Measurements from ENCODE around the gene OR51E1. TPM values are rescaled to one million over a fixed set of nuclear protein-coding genes. Genes with fewer than 3 reads are reported as not detected.

The OR51E1 gene
- polyA plus RNA-seq, 1 donor (not counting 4 experiments of a cell fraction or from before 2014, with no cell fraction given), result not detected

DNA sequence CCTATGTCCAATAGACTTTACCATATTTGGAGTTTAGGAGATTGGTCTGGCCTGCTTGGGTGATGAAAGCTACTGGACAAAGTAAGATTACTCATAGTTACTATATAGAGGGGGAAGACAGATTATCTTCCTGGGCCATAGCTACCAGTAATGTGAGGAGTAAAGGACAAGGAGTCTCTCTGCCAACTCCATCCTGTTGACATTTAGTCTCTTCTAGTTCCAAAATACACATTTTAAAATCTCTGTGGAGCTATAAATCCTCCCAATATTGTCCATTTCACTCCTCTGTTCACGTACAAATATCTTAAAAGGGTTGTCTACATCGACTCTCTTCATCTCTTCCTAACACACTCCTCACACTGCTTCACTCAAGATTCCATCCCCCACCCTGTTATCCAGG lies 7.6 kb upstream of the OR51E1 start:
- DNase-seq (ENCODE audit: low read depth, low spot score) (no peak), FAIRE-seq (no peak)
- Histone ChIP-seq H3K4me3 (ENCODE audit: control insufficient read depth in 2 of 3, extremely low read depth in 1 of 3, insufficient read depth in 2 of 3, low read depth in 1 of 3, low read length in 3 of 3) (no peak overlapping the region), H3K4me2 (ENCODE audit: control insufficient read depth, extremely low read depth, insufficient read depth, low read depth, low read length) (no peak overlapping the region), H3K27ac (ENCODE audit: control insufficient read depth, insufficient read depth, low read length) (no peak overlapping the region), H3K27me3 (ENCODE audit: control insufficient read depth, extremely low read depth, insufficient read depth, low read length) (peaks cover 6% of the 10 kb centered on the region), H3K9me3 (ENCODE audit: control insufficient read depth, low read depth, low read length) (no peaks in the 10 kb centered on the region), H4K20me1 (ENCODE audit: control insufficient read depth, extremely low read depth, insufficient read depth, low read length) (no peaks in the 10 kb centered on the region), H3K9me1 (ENCODE audit: control insufficient read depth, extremely low read depth, insufficient read depth, low read length) (no peaks in the 10 kb centered on the region), H2AFZ (ENCODE audit: control insufficient read depth, low read length) (no peak overlapping the region), H3K36me3 (ENCODE audit: control insufficient read depth in 2 of 2, extremely low read depth in 1 of 2, insufficient read depth in 2 of 2, low read length in 2 of 2) (no peaks in the 10 kb centered on the region), H3K9ac (ENCODE audit: control insufficient read depth, extremely low read depth, insufficient read depth, low read length) (no peak overlapping the region), H3K4me1 (ENCODE audit: control insufficient read depth, extremely low read depth, insufficient read depth, low read length) (no peaks in the 10 kb centered on the region), H3K79me2 (ENCODE audit: control insufficient read depth, insufficient read depth, low read length) (no peaks in the 10 kb centered on the region)
- TF ChIP-seq EZH2 (IDR thresholded peaks at IDR 0.05; ENCODE audit: low read length), result no peak
- TF ChIP-seq CTCF (optimal IDR thresholded peaks at IDR 0.05 in 1 of 3, IDR thresholded peaks at IDR 0.05 in 1 of 3, conservative IDR thresholded peaks at IDR 0.05 in 1 of 3; ENCODE audit: extremely low read depth in 1 of 3, insufficient read depth in 2 of 3, low read length in 3 of 3), result no peak
- dilution Hi-C loops (cut with MboI; ENCODE audit: extremely low pct_ligation_motif_present, low sequenced_read_pairs), result no loop called here

DNA sequence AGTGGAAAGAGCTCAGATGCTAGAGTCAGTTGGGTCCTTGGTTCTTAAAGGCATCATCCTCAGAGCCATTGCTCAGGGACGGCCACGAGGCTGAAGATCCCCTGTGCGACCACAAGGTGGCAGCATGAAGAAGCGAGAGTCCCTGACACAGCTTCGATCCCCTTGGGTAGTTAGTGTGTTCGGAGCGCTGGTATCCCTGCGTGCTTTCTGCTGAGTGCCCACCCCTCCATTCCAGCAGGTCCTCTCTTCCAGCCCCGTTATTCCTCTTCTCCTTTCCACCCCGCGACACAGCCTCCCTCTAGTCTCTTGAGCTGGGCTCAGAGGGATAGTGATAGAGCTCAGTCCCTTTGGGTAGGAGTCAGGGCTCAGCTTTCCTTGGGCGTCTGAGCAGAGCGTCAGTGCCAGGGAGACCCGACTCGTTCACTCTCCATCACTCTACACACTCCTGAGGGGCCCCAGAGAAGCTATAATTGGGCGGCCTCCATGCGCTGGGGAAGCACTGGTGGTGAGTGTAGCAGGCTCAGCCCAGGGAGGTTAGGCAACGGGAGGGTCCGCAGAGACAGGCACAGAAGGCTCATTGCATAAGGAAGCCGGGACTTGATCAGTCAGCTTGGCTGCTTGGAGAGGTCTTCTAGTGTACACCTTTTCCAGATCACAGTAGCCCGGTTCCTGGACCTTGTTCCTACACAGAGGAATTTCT lies 6.7 kb upstream of the OR51E1 start, which contains the start of gene OR51D1:
TSS of gene OR51D1 (plus strand) at position 516 of the 700 bp plus-strand sequence. CDS start 2,314 bp downstream, outside the sequence.
- Histone ChIP-seq H2AFZ (ENCODE audit: control insufficient read depth, low read length) (peak within 1 kb of the TSS; percentile 24), H3K9me1 (ENCODE audit: control insufficient read depth, extremely low read depth, insufficient read depth, low read length) (no peaks in the 10 kb centered on the region), H3K9ac (ENCODE audit: control insufficient read depth, extremely low read depth, insufficient read depth, low read length) (no peak within 1 kb of the TSS), H3K27me3 (ENCODE audit: control insufficient read depth, extremely low read depth, insufficient read depth, low read length) (peaks cover 6% of the 10 kb centered on the region), H3K79me2 (ENCODE audit: control insufficient read depth, insufficient read depth, low read length) (no peaks in the 10 kb centered on the region), H3K4me1 (ENCODE audit: control insufficient read depth, extremely low read depth, insufficient read depth, low read length) (no peaks in the 10 kb centered on the region), H3K4me2 (ENCODE audit: control insufficient read depth, extremely low read depth, insufficient read depth, low read depth, low read length) (peak within 1 kb of the TSS; percentile 20), H4K20me1 (ENCODE audit: control insufficient read depth, extremely low read depth, insufficient read depth, low read length) (no peaks in the 10 kb centered on the region), H3K27ac (ENCODE audit: control insufficient read depth, insufficient read depth, low read length) (no peak within 1 kb of the TSS), H3K9me3 (ENCODE audit: control insufficient read depth, low read depth, low read length) (no peaks in the 10 kb centered on the region), H3K36me3 (ENCODE audit: control insufficient read depth in 2 of 2, extremely low read depth in 1 of 2, insufficient read depth in 2 of 2, low read length in 2 of 2) (no peaks in the 10 kb centered on the region), H3K4me3 (ENCODE audit: control insufficient read depth in 2 of 3, extremely low read depth in 1 of 3, insufficient read depth in 2 of 3, low read depth in 1 of 3, low read length in 3 of 3) (no peak within 1 kb of the TSS)
- TF ChIP-seq EZH2 (IDR thresholded peaks at IDR 0.05; ENCODE audit: low read length) (no peak), CTCF (optimal IDR thresholded peaks at IDR 0.05 in 1 of 3, IDR thresholded peaks at IDR 0.05 in 1 of 3, conservative IDR thresholded peaks at IDR 0.05 in 1 of 3; ENCODE audit: extremely low read depth in 1 of 3, insufficient read depth in 2 of 3, low read length in 3 of 3) (peak; percentile 95)
- dilution Hi-C loops (cut with MboI; ENCODE audit: extremely low pct_ligation_motif_present, low sequenced_read_pairs), result no loop called here
- peak; percentile 85 for FAIRE-seq
- DNase-seq (ENCODE audit: low read depth, low spot score), result peak; percentile 19
